Measurements from ENCODE around the gene CCL23. TPM values are rescaled to one million over a fixed set of nuclear protein-coding genes. Genes with fewer than 3 reads are reported as not detected.

CCL23 gene, protein sequence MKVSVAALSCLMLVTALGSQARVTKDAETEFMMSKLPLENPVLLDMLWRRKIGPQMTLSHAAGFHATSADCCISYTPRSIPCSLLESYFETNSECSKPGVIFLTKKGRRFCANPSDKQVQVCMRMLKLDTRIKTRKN
- 10 to 100 TPM in 4 of 6 donors, 1 to 10 TPM in 1, not detected in 1; 6.9 to 40.0 (median 16.6) TPM for total RNA-seq

DNA sequence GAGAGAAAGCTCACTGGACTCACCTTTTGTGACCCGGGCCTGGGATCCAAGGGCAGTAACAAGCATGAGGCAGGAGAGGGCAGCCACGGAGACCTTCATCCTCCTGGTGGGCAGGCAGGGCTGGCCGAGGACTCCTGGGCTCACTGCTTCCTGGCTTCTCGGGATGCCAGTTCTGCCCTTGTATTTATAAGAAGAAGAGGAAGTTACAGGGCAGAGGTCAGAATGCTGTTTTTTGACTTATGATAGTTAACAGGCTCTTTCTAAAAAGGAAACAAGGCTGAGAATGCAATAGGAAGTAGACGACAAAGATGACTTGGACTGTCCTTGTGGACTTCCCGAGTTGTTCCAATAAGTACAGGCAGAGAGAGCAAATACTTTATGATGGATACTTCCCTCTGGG lies at the start of gene CCL23:
CCL23 (minus strand) TSS at position 174 of the 400 bp plus-strand sequence; CDS start at position 99, 75 bp downstream.
- H3K4me3 ChIP-seq = no peak within 1 kb of the TSS
- H3K27me3 ChIP-seq = no peaks in the 10 kb centered on the region
- H3K36me3 ChIP-seq = no peaks in the 10 kb centered on the region
- ATAC-seq (ENCODE audit: low FRiP score in 2 of 2) (peak; percentile 44 to 46), DNase-seq (no peak)
- H3K9me3 ChIP-seq = no peaks in the 10 kb centered on the region
- peak within 1 kb of the TSS in 1 of 4 donors; percentile 53 for H3K27ac ChIP-seq
- TF ChIP-seq POLR2A (IDR thresholded peaks at IDR 0.05) = no peak
- TF ChIP-seq POLR2AphosphoS5 (IDR thresholded peaks at IDR 0.05) = no peak
- TF ChIP-seq, protein P1, sequence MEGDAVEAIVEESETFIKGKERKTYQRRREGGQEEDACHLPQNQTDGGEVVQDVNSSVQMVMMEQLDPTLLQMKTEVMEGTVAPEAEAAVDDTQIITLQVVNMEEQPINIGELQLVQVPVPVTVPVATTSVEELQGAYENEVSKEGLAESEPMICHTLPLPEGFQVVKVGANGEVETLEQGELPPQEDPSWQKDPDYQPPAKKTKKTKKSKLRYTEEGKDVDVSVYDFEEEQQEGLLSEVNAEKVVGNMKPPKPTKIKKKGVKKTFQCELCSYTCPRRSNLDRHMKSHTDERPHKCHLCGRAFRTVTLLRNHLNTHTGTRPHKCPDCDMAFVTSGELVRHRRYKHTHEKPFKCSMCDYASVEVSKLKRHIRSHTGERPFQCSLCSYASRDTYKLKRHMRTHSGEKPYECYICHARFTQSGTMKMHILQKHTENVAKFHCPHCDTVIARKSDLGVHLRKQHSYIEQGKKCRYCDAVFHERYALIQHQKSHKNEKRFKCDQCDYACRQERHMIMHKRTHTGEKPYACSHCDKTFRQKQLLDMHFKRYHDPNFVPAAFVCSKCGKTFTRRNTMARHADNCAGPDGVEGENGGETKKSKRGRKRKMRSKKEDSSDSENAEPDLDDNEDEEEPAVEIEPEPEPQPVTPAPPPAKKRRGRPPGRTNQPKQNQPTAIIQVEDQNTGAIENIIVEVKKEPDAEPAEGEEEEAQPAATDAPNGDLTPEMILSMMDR (IDR thresholded peaks at IDR 0.05) = peak in 1 of 6 experiments; percentile 8
- H3K4me1 ChIP-seq = peaks cover 0 to 7% (median 3%) of the 10 kb centered on the region in 4 donors
- 32 to 35% methylated on average over 4 to 6 of the region's 6 CpGs for WGBS, 2 donors

- DNase-seq (peak in 1 of 2 donors; percentile 45), ATAC-seq (ENCODE audit: low FRiP score in 2 of 2) (peak; percentile 43 to 54)
- peak overlapping the region in 3 of 4 donors; percentile 23 to 58 (median 51) for H3K27ac ChIP-seq
These were observed 48.7 kb upstream of the CCL23 start for GRCh38 chr17:36066365-36066985.

DNA sequence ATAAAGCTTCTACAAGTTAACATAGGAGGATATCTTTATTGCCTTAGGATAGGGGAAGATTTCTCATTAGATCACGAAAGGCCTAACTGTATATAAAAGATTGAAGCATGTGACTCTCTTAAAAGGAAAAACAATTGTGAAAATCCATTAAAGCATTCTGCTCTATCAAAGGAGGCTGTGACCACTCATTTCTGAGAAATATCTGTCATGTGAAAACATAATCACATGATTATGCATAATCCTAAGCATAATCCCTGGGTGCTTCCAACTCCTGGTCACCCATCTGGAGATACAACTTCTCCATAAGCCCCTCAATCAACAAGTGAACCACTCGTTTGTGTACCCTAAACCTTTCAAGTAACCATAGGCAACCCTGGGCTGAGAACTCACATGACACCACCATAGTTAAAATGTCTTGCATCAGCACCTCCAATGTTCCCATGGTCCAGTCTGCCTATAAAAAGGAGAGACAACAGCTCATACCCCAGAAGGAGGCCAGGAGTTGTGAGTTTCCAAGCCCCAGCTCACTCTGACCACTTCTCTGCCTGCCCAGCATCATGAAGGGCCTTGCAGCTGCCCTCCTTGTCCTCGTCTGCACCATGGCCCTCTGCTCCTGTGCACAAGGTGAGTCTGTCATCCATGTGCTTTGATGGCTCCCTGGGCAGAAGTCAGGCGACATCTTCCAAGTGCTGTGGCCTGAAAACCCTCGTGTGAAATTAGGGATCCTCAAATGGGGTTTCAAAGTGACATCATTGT lies 46.2 kb upstream of the CCL23 start, which contains the start of gene CCL18:
CCL18 (plus strand) TSS at position 487 of the 756 bp plus-strand sequence; CDS start at position 558, 71 bp downstream.
- DNase-seq = no peak
- no peaks in the 10 kb centered on the region for H3K36me3 ChIP-seq
- peak in 1 of 2 donors; percentile 43 for ATAC-seq (ENCODE audit: low FRiP score in 2 of 2)
- no peak within 1 kb of the TSS for H3K4me3 ChIP-seq
- WGBS, 2 donors = 86 to 89% methylated on average over 5 of the region's 5 CpGs
- no peaks in the 10 kb centered on the region for H3K4me1 ChIP-seq
- peak within 1 kb of the TSS in 1 of 4 donors; percentile 28 for H3K27ac ChIP-seq
- no peaks in the 10 kb centered on the region for H3K27me3 ChIP-seq
- TF ChIP-seq EP300 (IDR thresholded peaks at IDR 0.05) (no peak), POLR2AphosphoS5 (IDR thresholded peaks at IDR 0.05) (no peak), POLR2A (IDR thresholded peaks at IDR 0.05) (peak in 1 of 4 donors; percentile 73)
- H3K9me3 ChIP-seq = no peaks in the 10 kb centered on the region

More at GRCh38 chr17:36066365-36066985, 48.7 kb upstream of the CCL23 start:
- H3K4me3 ChIP-seq = no peak overlapping the region
- H3K4me1 ChIP-seq = no peaks in the 10 kb centered on the region
- 66 to 67% methylated on average over 6 of the region's 6 CpGs for WGBS, 2 donors
- peak in 1 of 2 donors; percentile 43 for TF ChIP-seq POLR2AphosphoS5 (IDR thresholded peaks at IDR 0.05)
- peak; percentile 8 to 53 (median 30) for TF ChIP-seq EP300 (IDR thresholded peaks at IDR 0.05)
- TF ChIP-seq POLR2A (IDR thresholded peaks at IDR 0.05) = peak in 2 of 4 donors; percentile 11 to 54
- TF ChIP-seq, protein P1 (IDR thresholded peaks at IDR 0.05) = no peak
- H3K27me3 ChIP-seq = no peaks in the 10 kb centered on the region
- H3K9me3 ChIP-seq = no peaks in the 10 kb centered on the region
- H3K36me3 ChIP-seq = no peaks in the 10 kb centered on the region

- Histone ChIP-seq H3K36me3 (no peaks in the 10 kb centered on the region), H3K27ac (no peak overlapping the region), H3K9me3 (no peaks in the 10 kb centered on the region), H3K4me1 (no peaks in the 10 kb centered on the region), H3K27me3 (no peaks in the 10 kb centered on the region), H3K4me3 (no peak overlapping the region)
- 91 to 96% methylated on average over 2 of the region's 2 CpGs for WGBS, 2 donors
- no peak for ATAC-seq (ENCODE audit: low FRiP score in 2 of 2)
- TF ChIP-seq EP300 (IDR thresholded peaks at IDR 0.05) (no peak), POLR2AphosphoS5 (IDR thresholded peaks at IDR 0.05) (no peak), POLR2A (IDR thresholded peaks at IDR 0.05) (no peak)
- TF ChIP-seq, protein P1 (IDR thresholded peaks at IDR 0.05) = no peak
- no peak for DNase-seq
These were observed 43.0 kb upstream of the CCL23 start for GRCh38 chr17:36060816-36061215.

DNA sequence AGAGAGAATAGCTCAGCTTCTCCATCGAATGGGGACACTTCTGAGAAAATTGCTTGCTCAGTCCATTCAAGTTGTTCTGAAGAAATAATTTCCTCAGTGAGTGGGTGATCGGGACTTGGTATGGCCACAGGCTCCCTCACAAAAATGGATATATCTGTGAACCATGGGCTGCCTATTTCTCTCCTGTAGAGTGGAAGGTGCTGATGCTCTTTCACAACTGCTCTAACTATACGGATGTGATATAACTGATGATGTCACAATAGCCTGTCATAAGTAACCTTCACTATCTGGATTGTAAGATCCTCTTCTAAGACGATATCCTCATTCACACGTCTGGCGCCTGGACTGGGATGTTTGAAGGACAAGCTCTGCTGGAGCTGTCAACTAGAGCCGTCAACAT lies 41.6 kb upstream of the CCL23 start:
- Histone ChIP-seq H3K4me1 (no peaks in the 10 kb centered on the region), H3K9me3 (no peaks in the 10 kb centered on the region), H3K36me3 (no peaks in the 10 kb centered on the region), H3K27ac (no peak overlapping the region), H3K4me3 (no peak overlapping the region), H3K27me3 (no peaks in the 10 kb centered on the region)
- DNase-seq = no peak
- 74 to 80% methylated on average over 7 of the region's 7 CpGs for WGBS, 2 donors
- TF ChIP-seq POLR2A (IDR thresholded peaks at IDR 0.05) (no peak), POLR2AphosphoS5 (IDR thresholded peaks at IDR 0.05) (no peak), EP300 (IDR thresholded peaks at IDR 0.05) (no peak)
- TF ChIP-seq, protein P1 (IDR thresholded peaks at IDR 0.05) = no peak
- no peak for ATAC-seq (ENCODE audit: low FRiP score in 2 of 2)
